Naive thymus-derived CD4-positive, alpha-beta T cell (primary cell): ENCODE measurements around the gene AIRE. TPM values are rescaled to one million over a fixed set of nuclear protein-coding genes. Genes with fewer than 3 reads are reported as not detected.
A peak's percentile ranks its signal among the peaks of the same experiment; 100 is the strongest.

Source experiments
- ATAC-seq: fragments of 150-1000 bp; cut with Tn5 transposase; 2 replicates; pipeline ENCODE4 v1.10.0; 2021; ENCODE audit warnings: mild to moderate bottlenecking, moderate library complexity
- CTCF ChIA-PET: fragments of 350-600 bp; sonication (Branson Sonifier 250); formaldehyde crosslinking; loops from one replicate; lab custom pipeline; 2021; ENCODE audit warnings: antibody characterized with exemption; lab: Charles Lee
- POLR2A ChIA-PET: fragments of 350-600 bp; sonication (Branson Sonifier 250); formaldehyde crosslinking; loops from one replicate; lab custom pipeline; 2021; ENCODE audit warnings: antibody characterized with exemption, inconsistent platforms; lab: Charles Lee
- DNase-seq, 9 donors: peaks; one replicate each; pipeline versions ENCODE4 v3.0.0 to v3.0.0-alpha.2; 2020 to 2022; ENCODE audit warnings: mixed read lengths in 1 of 9
- H3K27ac ChIP-seq: one replicate; pipeline ENCODE4 v1.7.0; 2013; ENCODE audit warnings: mild to moderate bottlenecking, low read depth, low read length, moderate library complexity
- H3K27me3 ChIP-seq, 2 donors: one replicate each; pipeline ENCODE4 v1.7.0; 2013; ENCODE audit warnings: low read length in 2 of 2, mild to moderate bottlenecking in 2 of 2, moderate library complexity in 2 of 2; ENCODE audit not compliant: control insufficient read depth in 2 of 2, insufficient read depth in 2 of 2
- H3K36me3 ChIP-seq, 3 experiments: 1 replicate in 2 of 3; 2 replicates in 1 of 3; pipeline ENCODE4 v1.7.0; 2013; ENCODE audit warnings: low read length in 3 of 3, mild to moderate bottlenecking in 3 of 3, moderate library complexity in 1 of 3; ENCODE audit not compliant: insufficient read depth in 3 of 3, control insufficient read depth in 2 of 3
- H3K4me1 ChIP-seq, 2 donors: one replicate each; pipeline ENCODE4 v1.7.0; 2013; ENCODE audit warnings: low read length in 2 of 2, mild to moderate bottlenecking in 2 of 2, moderate library complexity in 1 of 2; ENCODE audit not compliant: control insufficient read depth in 2 of 2, insufficient read depth in 2 of 2
- H3K4me3 ChIP-seq: 2 replicates; pipeline ENCODE4 v1.7.0; 2013; ENCODE audit warnings: mild to moderate bottlenecking, low read length
- H3K9me3 ChIP-seq, 3 experiments: 1 replicate in 2 of 3; 2 replicates in 1 of 3; pipeline ENCODE4 v1.7.0; 2013; ENCODE audit warnings: low read length in 3 of 3; ENCODE audit not compliant: control insufficient read depth in 2 of 3
- H3K27ac Mint-ChIP-seq, 9 donors: one replicate each; pipeline ENCODE4 v1.8.0; 2020 to 2022; ENCODE audit warnings: mixed read lengths in 9 of 9, mild to moderate bottlenecking in 8 of 9, moderate library complexity in 5 of 9, inconsistent platforms in 2 of 9
- H3K27me3 Mint-ChIP-seq, 5 donors: one replicate each; pipeline ENCODE4 v1.8.0; 2021 to 2022; ENCODE audit warnings: mixed read lengths in 5 of 5, mild to moderate bottlenecking in 1 of 5
- H3K36me3 Mint-ChIP-seq, 5 donors: one replicate each; pipeline ENCODE4 v1.8.0; 2020 to 2022; ENCODE audit warnings: mixed read lengths in 5 of 5, mild to moderate bottlenecking in 3 of 5, inconsistent platforms in 1 of 5
- H3K4me1 Mint-ChIP-seq, 7 donors: one replicate each; pipeline ENCODE4 v1.8.0; 2020 to 2022; ENCODE audit warnings: mixed read lengths in 7 of 7, mild to moderate bottlenecking in 3 of 7, inconsistent platforms in 1 of 7
- H3K4me3 Mint-ChIP-seq, 10 donors: one replicate each; pipeline ENCODE4 v1.8.0; 2020 to 2022; ENCODE audit warnings: mild to moderate bottlenecking in 10 of 10, mixed read lengths in 10 of 10, moderate library complexity in 6 of 10, inconsistent platforms in 2 of 10
- H3K9me3 Mint-ChIP-seq, 11 donors: one replicate each; pipeline ENCODE4 v1.8.0; 2020 to 2022; ENCODE audit warnings: mixed read lengths in 11 of 11, mild to moderate bottlenecking in 4 of 11, inconsistent platforms in 1 of 11, moderate library complexity in 1 of 11
- intact Hi-C, 2 donors: fragments of 100-400 bp; cut with micrococcal nuclease; formaldehyde crosslinking; loops; one replicate each; pipeline ENCODE4 v1.15.1; 2023
- polyA plus RNA-seq, 2 donors: library from polyadenylated mRNA; unstranded; fragments of 300-500 nt; fragmentation: Illumina TruSeq; gene quantifications; one replicate each; pipeline ENCODE4 v1.2.3, GENCODE V29; 2021
- total RNA-seq, 6 experiments: library from RNA in 5 of 6; stranded (reverse) in 5 of 6; gene quantifications; 1 replicate in 5 of 6; 2 replicates in 1 of 6; pipeline ENCODE4 v1.2.3 and lab custom pipeline; 2021 to 2026

The AIRE gene
- total and polyA plus RNA-seq, 7 experiments from 2014 or later, result 0.14 to 2.6 (median 0.32) TPM; not detected in 4

DNA sequence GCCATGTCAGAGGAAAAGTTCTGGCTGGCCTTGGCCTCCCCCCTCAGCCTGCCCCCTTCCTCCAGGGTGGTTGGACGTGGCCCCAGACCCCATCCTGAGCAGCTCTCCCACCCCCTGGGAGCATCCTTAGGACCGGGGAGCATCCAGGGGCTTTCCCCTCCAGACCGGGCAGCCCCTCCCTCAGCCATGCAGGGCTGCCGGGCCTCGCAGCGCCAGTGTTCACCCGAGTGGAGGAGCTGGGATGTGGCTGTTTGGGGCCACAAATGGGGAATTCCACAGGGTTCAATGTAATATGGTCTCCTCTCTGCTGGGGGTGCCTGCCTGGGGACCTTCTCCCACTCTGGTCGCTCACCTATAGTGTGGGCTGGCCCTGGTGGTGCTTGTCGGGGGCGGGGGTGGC lies 10.0 kb downstream of the AIRE start:
- ATAC-seq (no peak), DNase-seq (no peak)
- no peaks in the 10 kb centered on the region for H3K27me3 ChIP-seq
- POLR2A ChIA-PET, result interaction anchor here (0.5 kb wide), 1 partner anchor 210 kb away, joined by 3 read pairs; no protein-coding TSS in a partner anchor
- no peaks in the 10 kb centered on the region for H3K9me3 ChIP-seq
- H3K4me1 ChIP-seq, result peaks cover 14 to 31% of the 10 kb centered on the region in 2 donors
- peak overlapping the region in 6 of 9 donors; percentile 56 to 82 (median 58) for H3K27ac Mint-ChIP-seq
- no peaks in the 10 kb centered on the region for H3K36me3 ChIP-seq
- intact Hi-C loops, result no loop called here
- H3K36me3 Mint-ChIP-seq, result peaks cover 0 to 2% (median 0%) of the 10 kb centered on the region in 5 donors
- peak overlapping the region in 1 of 10 donors; percentile 52 for H3K4me3 Mint-ChIP-seq
- CTCF ChIA-PET, result no interaction called here
- no peak overlapping the region for H3K4me3 ChIP-seq
- H3K4me1 Mint-ChIP-seq, result peaks cover 11 to 36% (median 27%) of the 10 kb centered on the region in 7 donors
- no peaks in the 10 kb centered on the region for H3K27me3 Mint-ChIP-seq
- H3K9me3 Mint-ChIP-seq, result no peaks in the 10 kb centered on the region
- H3K27ac ChIP-seq, result no peak overlapping the region

DNA sequence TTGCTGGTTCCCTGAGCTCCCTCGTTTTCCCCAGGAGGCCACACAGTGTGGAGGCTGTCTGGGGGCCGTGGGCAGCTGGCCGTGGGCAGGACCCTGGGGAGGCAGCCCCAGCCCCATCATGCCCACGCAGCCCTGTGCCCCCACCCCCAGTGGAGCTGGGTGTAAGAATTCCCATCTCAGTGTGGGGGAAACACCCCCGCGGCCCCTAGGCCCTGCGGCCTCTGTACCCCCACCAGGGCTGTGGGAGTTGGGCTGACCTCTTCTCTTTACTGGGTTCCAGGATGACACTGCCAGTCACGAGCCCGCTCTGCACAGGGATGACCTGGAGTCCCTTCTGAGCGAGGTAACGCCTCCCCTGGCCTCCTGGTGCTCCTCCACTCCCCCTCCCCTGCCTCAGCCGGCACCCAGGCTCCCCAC lies 10.4 kb downstream of the AIRE start:
- no peak for DNase-seq
- Histone ChIP-seq H3K27me3 (no peaks in the 10 kb centered on the region), H3K36me3 (no peaks in the 10 kb centered on the region), H3K4me3 (no peak overlapping the region), H3K27ac (no peak overlapping the region), H3K4me1 (peaks cover 18 to 36% of the 10 kb centered on the region in 2 donors), H3K9me3 (no peaks in the 10 kb centered on the region)
- peaks cover 15 to 41% (median 30%) of the 10 kb centered on the region in 7 donors for H3K4me1 Mint-ChIP-seq
- intact Hi-C loops, result no loop called here
- CTCF ChIA-PET, result interaction anchor here (1.1 kb wide), 1 partner anchor 23 kb away, joined by 3 read pairs; no protein-coding TSS in a partner anchor
- no peak overlapping the region for H3K4me3 Mint-ChIP-seq
- no peaks in the 10 kb centered on the region for H3K9me3 Mint-ChIP-seq
- ATAC-seq, result no peak
- H3K36me3 Mint-ChIP-seq, result peaks cover 0 to 2% (median 0%) of the 10 kb centered on the region in 5 donors
- no peak overlapping the region for H3K27ac Mint-ChIP-seq
- POLR2A ChIA-PET, result interaction anchor here (0.5 kb wide), 1 partner anchor 211 kb away, joined by 3 read pairs; no protein-coding TSS in a partner anchor
- H3K27me3 Mint-ChIP-seq, result no peaks in the 10 kb centered on the region

GRCh38 chr21:44296916-44297315 lies 11.2 kb downstream of the AIRE start:
- peaks cover 22 to 49% (median 36%) of the 10 kb centered on the region in 7 donors for H3K4me1 Mint-ChIP-seq

DNA sequence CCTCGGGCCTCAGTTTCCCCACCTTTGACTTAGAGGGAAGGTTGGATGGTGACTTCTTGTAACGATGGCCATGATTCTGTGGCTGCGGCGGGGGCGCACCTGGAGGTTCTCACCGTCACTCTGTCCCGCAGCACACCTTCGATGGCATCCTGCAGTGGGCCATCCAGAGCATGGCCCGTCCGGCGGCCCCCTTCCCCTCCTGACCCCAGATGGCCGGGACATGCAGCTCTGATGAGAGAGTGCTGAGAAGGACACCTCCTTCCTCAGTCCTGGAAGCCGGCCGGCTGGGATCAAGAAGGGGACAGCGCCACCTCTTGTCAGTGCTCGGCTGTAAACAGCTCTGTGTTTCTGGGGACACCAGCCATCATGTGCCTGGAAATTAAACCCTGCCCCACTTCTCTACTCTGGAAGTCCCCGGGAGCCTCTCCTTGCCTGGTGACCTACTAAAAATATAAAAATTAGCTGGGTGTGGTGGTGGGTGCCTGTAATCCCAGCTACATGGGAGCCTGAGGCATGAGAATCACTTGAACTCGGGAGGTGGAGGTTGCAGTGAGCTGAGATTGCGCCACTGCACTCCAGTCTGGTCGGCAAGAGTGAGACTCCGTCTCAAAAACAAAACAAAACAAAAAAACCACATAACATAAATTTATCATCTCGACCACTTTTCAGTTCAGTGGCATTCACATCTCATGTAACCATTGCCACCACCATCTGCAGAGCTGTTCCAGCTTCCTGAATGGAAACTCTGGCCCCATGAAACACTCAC lies 12.0 kb downstream of the AIRE start:
- H3K4me1 Mint-ChIP-seq, result peaks cover 27 to 53% (median 42%) of the 10 kb centered on the region in 7 donors
- peak overlapping the region in 8 of 9 donors; percentile 34 to 77 (median 58) for H3K27ac Mint-ChIP-seq
- no peaks in the 10 kb centered on the region for H3K9me3 Mint-ChIP-seq
- H3K4me3 Mint-ChIP-seq, result peak overlapping the region; percentile 17 to 92 (median 46)
- H3K27me3 ChIP-seq, result no peaks in the 10 kb centered on the region
- ATAC-seq (peak; percentile 70), DNase-seq (peak; percentile 51 to 74 (median 63))
- H3K36me3 ChIP-seq, result no peaks in the 10 kb centered on the region
- intact Hi-C loops, result loop anchor here in 1 of 2 donors (2.0 kb wide), 1 partner anchor 285 kb away; the partner anchor contains the start of gene TRAPPC10
- H3K27me3 Mint-ChIP-seq, result no peaks in the 10 kb centered on the region
- ChIA-PET POLR2A (interaction anchor here (0.6 to 1.7 kb wide), 3 partner anchors 47 to 214 kb away, joined by 3 to 5 read pairs (median 3); no protein-coding TSS in a partner anchor), CTCF (interaction anchor here (0.6 to 1.8 kb wide), 10 partner anchors 10 to 322 kb away, joined by 3 to 5 read pairs (median 3); no protein-coding TSS in a partner anchor)
- no peaks in the 10 kb centered on the region for H3K9me3 ChIP-seq
- H3K27ac ChIP-seq, result no peak overlapping the region
- no peaks in the 10 kb centered on the region for H3K36me3 Mint-ChIP-seq
- peaks cover 22 to 52% of the 10 kb centered on the region in 2 donors for H3K4me1 ChIP-seq
- H3K4me3 ChIP-seq, result no peak overlapping the region

More at GRCh38 chr21:44296916-44297315, 11.2 kb downstream of the AIRE start:
- ATAC-seq, result no peak
- Mint-ChIP-seq H3K36me3 (peaks cover 0 to 2% (median 0%) of the 10 kb centered on the region in 5 donors), H3K9me3 (no peaks in the 10 kb centered on the region), H3K4me3 (peak overlapping the region in 1 of 10 donors; percentile 16), H3K27me3 (no peaks in the 10 kb centered on the region), H3K27ac (no peak overlapping the region)
- ChIA-PET POLR2A (interaction anchor here (0.8 kb wide), 1 partner anchor 48 kb away, joined by 3 read pairs; no protein-coding TSS in a partner anchor), CTCF (interaction anchor here (0.8 to 1.2 kb wide), 3 partner anchors 24 to 780 kb away, joined by 3 to 4 read pairs (median 3); no protein-coding TSS in a partner anchor)
- intact Hi-C loops, result no loop called here
- no peak overlapping the region for H3K4me3 ChIP-seq
- H3K27me3 ChIP-seq, result no peaks in the 10 kb centered on the region
- peaks cover 22 to 44% of the 10 kb centered on the region in 2 donors for H3K4me1 ChIP-seq
- no peaks in the 10 kb centered on the region for H3K9me3 ChIP-seq
- no peak overlapping the region for H3K27ac ChIP-seq
- no peaks in the 10 kb centered on the region for H3K36me3 ChIP-seq
- DNase-seq, result no peak

- Histone ChIP-seq H3K9me3 (no peaks in the 10 kb centered on the region), H3K27ac (no peak overlapping the region), H3K4me3 (no peak overlapping the region), H3K36me3 (no peaks in the 10 kb centered on the region), H3K27me3 (no peaks in the 10 kb centered on the region), H3K4me1 (peaks cover 22 to 55% of the 10 kb centered on the region in 2 donors)
- intact Hi-C loops, result loop anchor here in 1 of 2 donors (2.0 kb wide), 1 partner anchor 286 kb away; the partner anchor contains the start of gene TRAPPC10
- Mint-ChIP-seq H3K9me3 (no peaks in the 10 kb centered on the region), H3K36me3 (peaks cover 0 to under 1% (median 0%) of the 10 kb centered on the region in 5 donors), H3K4me3 (peak overlapping the region; percentile 21 to 95 (median 76)), H3K27ac (peak overlapping the region in 8 of 9 donors; percentile 34 to 79 (median 66)), H3K27me3 (no peaks in the 10 kb centered on the region), H3K4me1 (peaks cover 30 to 59% (median 44%) of the 10 kb centered on the region in 7 donors)
- DNase-seq (peak in 1 of 9 donors; percentile 24), ATAC-seq (no peak)
- POLR2A ChIA-PET, result interaction anchor here (0.6 to 1.7 kb wide), 2 partner anchors 154 to 215 kb away, joined by 3 to 5 read pairs; no protein-coding TSS in a partner anchor
- CTCF ChIA-PET, result interaction anchor here (0.6 to 1.8 kb wide), 10 partner anchors 9 to 322 kb away, joined by 3 to 5 read pairs (median 3); no protein-coding TSS in a partner anchor
Measured at GRCh38 chr21:44298301-44298700, 12.6 kb downstream of the AIRE start.

DNA sequence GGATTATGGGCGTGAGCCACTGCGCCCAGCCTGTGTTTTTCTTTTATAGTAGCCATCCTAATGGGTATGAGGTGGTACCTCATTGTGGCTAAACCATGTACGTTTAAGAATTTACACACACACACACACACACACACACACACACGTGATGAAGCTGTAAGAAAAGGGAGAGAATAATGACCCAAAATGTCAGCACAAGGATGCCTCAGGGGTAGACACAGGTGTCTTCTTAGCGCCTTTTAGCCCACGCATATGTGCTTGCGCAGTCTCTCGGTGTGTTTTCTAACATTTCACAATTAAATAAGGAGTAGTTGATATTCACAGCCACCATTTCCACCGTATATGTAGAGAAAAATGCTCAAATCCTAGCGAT lies 13.4 kb downstream of the AIRE start:
- no peaks in the 10 kb centered on the region for H3K27me3 ChIP-seq
- Mint-ChIP-seq H3K27ac (peak overlapping the region; percentile 91 to 97 (median 94)), H3K36me3 (peaks cover 0 to 1% (median 0%) of the 10 kb centered on the region in 5 donors), H3K27me3 (no peaks in the 10 kb centered on the region), H3K9me3 (peaks cover 0 to 2% (median 0%) of the 10 kb centered on the region in 11 donors), H3K4me1 (peaks cover 35 to 63% (median 48%) of the 10 kb centered on the region in 7 donors), H3K4me3 (peak overlapping the region; percentile 85 to 95 (median 91))
- POLR2A ChIA-PET, result interaction anchor here (1.1 kb wide), 1 partner anchor 286 kb away, joined by 5 read pairs; no protein-coding TSS in a partner anchor
- peak overlapping the region; percentile 46 for H3K4me3 ChIP-seq
- intact Hi-C loops, result loop anchor here in 1 of 2 donors (1.0 to 2.0 kb wide), 2 partner anchors 39 to 286 kb away; partner anchors contain the start of gene TRAPPC10
- H3K9me3 ChIP-seq, result no peaks in the 10 kb centered on the region
- peaks cover 0 to 1% (median 0%) of the 10 kb centered on the region in 3 experiments for H3K36me3 ChIP-seq
- H3K27ac ChIP-seq, result peak overlapping the region; percentile 80
- CTCF ChIA-PET, result interaction anchor here (1.2 to 1.8 kb wide), 2 partner anchors 15 to 235 kb away, joined by 3 to 5 read pairs; no protein-coding TSS in a partner anchor
- peaks cover 28 to 59% of the 10 kb centered on the region in 2 donors for H3K4me1 ChIP-seq
- DNase-seq, result peak in 2 of 9 donors; percentile 33 to 49
- ATAC-seq, result no peak
